Retinal pigment epithelial cell (primary cell): ENCODE data around the gene TLE3.

Source experiments
- DNase-seq: peaks from one replicate; pipeline ENCODE4 v3.0.0-alpha.2; 2010; ENCODE audit warnings: low read depth
- H3K4me3 ChIP-seq: 2 replicates; pipeline ENCODE4 v1.5.1; 2011; ENCODE audit warnings: mild to moderate bottlenecking, low read length, control low read depth, moderate library complexity
- CTCF ChIP-seq: conservative IDR thresholded peaks from 2 replicates; pipeline ENCODE4 v1.5.1; 2011; ENCODE audit warnings: low read depth, low read length, control low read depth, inconsistent platforms

TLE3 gene

GRCh38 chr15:70053001-70053715, 44.6 kb downstream of the TLE3 start:
- DNase-seq, result no peak
- H3K4me3 ChIP-seq, result no peak overlapping the region
- no peak for TF ChIP-seq CTCF

GRCh38 chr15:70051948-70052633, 45.6 kb downstream of the TLE3 start:
- no peak for DNase-seq
- no peak overlapping the region for H3K4me3 ChIP-seq
- no peak for TF ChIP-seq CTCF

- no peak for TF ChIP-seq CTCF
- no peak overlapping the region for H3K4me3 ChIP-seq
- DNase-seq, result no peak
These were observed 46.7 kb downstream of the TLE3 start for GRCh38 chr15:70050970-70051369.

GRCh38 chr15:70050441-70050840, 47.3 kb downstream of the TLE3 start:
- no peak for TF ChIP-seq CTCF
- no peak overlapping the region for H3K4me3 ChIP-seq
- DNase-seq, result no peak

- no peak for DNase-seq
- no peak for TF ChIP-seq CTCF
- H3K4me3 ChIP-seq, result no peak overlapping the region
These were observed 47.9 kb downstream of the TLE3 start for GRCh38 chr15:70049701-70050301.

GRCh38 chr15:70048578-70049514, 48.9 kb downstream of the TLE3 start:
- no peak for TF ChIP-seq CTCF
- DNase-seq, result no peak
- H3K4me3 ChIP-seq, result no peak overlapping the region
